HepG2 (cell line): Measurements from ENCODE around the gene ATN1. TPM values are rescaled to one million over a fixed set of nuclear protein-coding genes. Genes with fewer than 3 reads are reported as not detected.

Experiments
- AHDC1 ChIP-seq: sonication (generic); formaldehyde crosslinking; IDR thresholded peaks from 2 replicates; pipeline ENCODE4 v1.5.1; 2020; ENCODE audit warnings: mild to moderate bottlenecking, missing genetic modification reagents, borderline replicate concordance
- ATM ChIP-seq: fragments of 450-650 bp; IDR thresholded peaks from 2 replicates; pipeline ENCODE4 v1.7.1; 2017; ENCODE audit warnings: mild to moderate bottlenecking, borderline replicate concordance
- BCL6 ChIP-seq: IDR thresholded peaks from 2 replicates; pipeline ENCODE4 v1.6.1; 2016; ENCODE audit warnings: missing genetic modification reagents, missing compliant biosample characterization
- CCAR2 ChIP-seq: fragments of 200-400 bp; formaldehyde crosslinking; optimal IDR thresholded peaks from 2 replicates; pipeline ENCODE3; 2018; ENCODE audit warnings: low read depth, mild to moderate bottlenecking, low read length, moderate library complexity
- HOXA5 ChIP-seq: sonication (generic); formaldehyde crosslinking; IDR thresholded peaks from 2 replicates; pipeline ENCODE4 v1.4.0; 2020; ENCODE audit warnings: missing genetic modification reagents
- MBD4 ChIP-seq: IDR thresholded peaks from 2 replicates; pipeline ENCODE4 v1.6.1; 2012; ENCODE audit warnings: low read length, inconsistent platforms, borderline replicate concordance
- MBNL3 ChIP-seq: fragments of 250-450 bp; sonication (Bioruptor Pico); conservative IDR thresholded peaks from 2 replicates; pipeline ENCODE4 v1.8.0; 2022; ENCODE audit warnings: mild to moderate bottlenecking, inconsistent platforms
- MZF1 ChIP-seq: sonication (generic); formaldehyde crosslinking; IDR thresholded peaks from 2 replicates; pipeline ENCODE4 v1.8.1; 2023; ENCODE audit warnings: mild to moderate bottlenecking, missing genetic modification reagents, borderline replicate concordance
- NFRKB ChIP-seq: fragments of 450-650 bp; IDR thresholded peaks from 2 replicates; pipeline ENCODE4 v1.6.1; 2017
- PITX1 ChIP-seq: sonication (generic); formaldehyde crosslinking; IDR thresholded peaks from 2 replicates; pipeline ENCODE4 v1.5.1; 2020; ENCODE audit warnings: mild to moderate bottlenecking, missing genetic modification reagents
- RAD21 ChIP-seq: fragments of 450-650 bp; formaldehyde crosslinking; IDR thresholded peaks from 2 replicates; pipeline ENCODE4 v1.5.0; 2020; ENCODE audit warnings: mild to moderate bottlenecking
- RFX3 ChIP-seq: IDR thresholded peaks from 2 replicates; pipeline ENCODE4 v1.6.1; 2016; ENCODE audit warnings: missing biosample characterization, missing genetic modification reagents
- XBP1 ChIP-seq: sonication (generic); formaldehyde crosslinking; IDR thresholded peaks from 2 replicates; pipeline ENCODE4 v1.5.0; 2020; ENCODE audit warnings: missing genetic modification reagents
- ZNF577 ChIP-seq: sonication (generic); formaldehyde crosslinking; IDR thresholded peaks from 2 replicates; pipeline ENCODE4 v1.4.0; 2020; ENCODE audit warnings: mild to moderate bottlenecking, low read depth, missing genetic modification reagents, borderline replicate concordance
- ZNF713 ChIP-seq: sonication (generic); formaldehyde crosslinking; IDR thresholded peaks from 2 replicates; pipeline ENCODE4 v1.4.0; 2020; ENCODE audit warnings: mild to moderate bottlenecking, missing genetic modification reagents
- ZNF773 ChIP-seq: sonication (generic); formaldehyde crosslinking; IDR thresholded peaks from 2 replicates; pipeline ENCODE4 v1.4.0; 2020; ENCODE audit warnings: missing genetic modification reagents, borderline replicate concordance
- polyA plus RNA-seq, 8 experiments: library from polyadenylated mRNA; depleted of rRNA in 3 of 8; stranded (reverse) in 7 of 8; unstranded in 1 of 8; fragments of >200 nt; fragmentation: Illumina TruSeq in 4 of 8; extraction: Trizol in 4 of 8; gene quantifications; 2 replicates each; pipeline versions ENCODE4 v1.2.1 to v1.2.3, GENCODE V29; 2011 to 2016; ENCODE audit warnings: low read depth in 4 of 8, missing spikeins in 1 of 8, mixed read lengths in 1 of 8; ENCODE audit not compliant: insufficient read depth in 1 of 8
- total RNA-seq, 5 experiments: library from RNA; depleted of rRNA; stranded (reverse); fragments of >200 nt; fragmentation: Illumina TruSeq; extraction: Trizol; gene quantifications; 2 replicates each; pipeline ENCODE4 v1.2.3, GENCODE V29; 2016; ENCODE audit warnings: low read depth in 1 of 5
- TF ChIP-seq, protein P1 (sequence below): sonication (generic); formaldehyde crosslinking; IDR thresholded peaks from 2 replicates; pipeline ENCODE4 v1.4.0; 2020; ENCODE audit warnings: missing genetic modification reagents

The ATN1 gene
- total and polyA plus RNA-seq, 2 of the 13 experiments (the other 11 are each of a cell fraction or from before 2014, with no cell fraction given), result 2.1 to 8.6 TPM

- TF ChIP-seq, protein P1, sequence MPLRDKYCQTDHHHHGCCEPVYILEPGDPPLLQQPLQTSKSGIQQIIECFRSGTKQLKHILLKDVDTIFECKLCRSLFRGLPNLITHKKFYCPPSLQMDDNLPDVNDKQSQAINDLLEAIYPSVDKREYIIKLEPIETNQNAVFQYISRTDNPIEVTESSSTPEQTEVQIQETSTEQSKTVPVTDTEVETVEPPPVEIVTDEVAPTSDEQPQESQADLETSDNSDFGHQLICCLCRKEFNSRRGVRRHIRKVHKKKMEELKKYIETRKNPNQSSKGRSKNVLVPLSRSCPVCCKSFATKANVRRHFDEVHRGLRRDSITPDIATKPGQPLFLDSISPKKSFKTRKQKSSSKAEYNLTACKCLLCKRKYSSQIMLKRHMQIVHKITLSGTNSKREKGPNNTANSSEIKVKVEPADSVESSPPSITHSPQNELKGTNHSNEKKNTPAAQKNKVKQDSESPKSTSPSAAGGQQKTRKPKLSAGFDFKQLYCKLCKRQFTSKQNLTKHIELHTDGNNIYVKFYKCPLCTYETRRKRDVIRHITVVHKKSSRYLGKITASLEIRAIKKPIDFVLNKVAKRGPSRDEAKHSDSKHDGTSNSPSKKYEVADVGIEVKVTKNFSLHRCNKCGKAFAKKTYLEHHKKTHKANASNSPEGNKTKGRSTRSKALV (CRISPR knock-in tag), result peak; percentile 63
- TF ChIP-seq RAD21 (CRISPR knock-in tag) (peak; percentile 99), ATM (no peak), ZNF713 (CRISPR knock-in tag) (peak; percentile 59; the same call in 1 of the 2 replicates), CCAR2 (no peak), RFX3 (no peak), PITX1 (no peak; the same call in 1 of the 2 replicates), MBD4 (no peak), BCL6 (peak; percentile 31; the same call in 1 of the 2 replicates), ZNF577 (CRISPR knock-in tag) (no peak), MBNL3 (CRISPR knock-in tag) (no peak), MZF1 (CRISPR knock-in tag) (no peak), ZNF773 (CRISPR knock-in tag) (peak; percentile 65; the same call in 1 of the 2 replicates), NFRKB (no peak), XBP1 (CRISPR knock-in tag) (no peak), AHDC1 (CRISPR knock-in tag) (no peak), HOXA5 (CRISPR knock-in tag) (0 out of 2 replicates have a peak, but pooled peaks have one; percentile 37)
These were observed 36.7 kb upstream of the ATN1 start (continued) for GRCh38 chr12:6890789-6891645.
